A673 (cell line): ENCODE data around the gene TRPV2.

Experiments used
- CTCF ChIP-seq: fragments of 300-800, 200-600 bp; sonication (generic); conservative IDR thresholded peaks from 2 replicates; pipeline ENCODE4 v1.5.1; 2017; ENCODE audit warnings: low read depth, mild to moderate bottlenecking, antibody characterized with exemption, low read length, moderate library complexity, mixed read lengths
- EZH2 ChIP-seq: fragments of 200-600 bp; sonication (generic); IDR thresholded peaks from 2 replicates; pipeline ENCODE4 v1.6.1; 2017; ENCODE audit warnings: borderline replicate concordance, low read depth, mild to moderate bottlenecking, mixed read lengths, antibody characterized with exemption, low read length; ENCODE audit not compliant: poor library complexity, severe bottlenecking

GRCh38 chr17:16479264-16479663 is 63.9 kb downstream of the TRPV2 start:
- TF ChIP-seq CTCF (no peak), EZH2 (no peak)
